Measurements from ENCODE around the gene CYRIA. TPM values are rescaled to one million over a fixed set of nuclear protein-coding genes. Genes with fewer than 3 reads are reported as not detected.
A peak's percentile ranks its signal among the peaks of the same experiment; 100 is the strongest.

CYRIA gene
- total RNA-seq, 2 donors from 2014 or later: 0.06 to 0.64 TPM

DNA sequence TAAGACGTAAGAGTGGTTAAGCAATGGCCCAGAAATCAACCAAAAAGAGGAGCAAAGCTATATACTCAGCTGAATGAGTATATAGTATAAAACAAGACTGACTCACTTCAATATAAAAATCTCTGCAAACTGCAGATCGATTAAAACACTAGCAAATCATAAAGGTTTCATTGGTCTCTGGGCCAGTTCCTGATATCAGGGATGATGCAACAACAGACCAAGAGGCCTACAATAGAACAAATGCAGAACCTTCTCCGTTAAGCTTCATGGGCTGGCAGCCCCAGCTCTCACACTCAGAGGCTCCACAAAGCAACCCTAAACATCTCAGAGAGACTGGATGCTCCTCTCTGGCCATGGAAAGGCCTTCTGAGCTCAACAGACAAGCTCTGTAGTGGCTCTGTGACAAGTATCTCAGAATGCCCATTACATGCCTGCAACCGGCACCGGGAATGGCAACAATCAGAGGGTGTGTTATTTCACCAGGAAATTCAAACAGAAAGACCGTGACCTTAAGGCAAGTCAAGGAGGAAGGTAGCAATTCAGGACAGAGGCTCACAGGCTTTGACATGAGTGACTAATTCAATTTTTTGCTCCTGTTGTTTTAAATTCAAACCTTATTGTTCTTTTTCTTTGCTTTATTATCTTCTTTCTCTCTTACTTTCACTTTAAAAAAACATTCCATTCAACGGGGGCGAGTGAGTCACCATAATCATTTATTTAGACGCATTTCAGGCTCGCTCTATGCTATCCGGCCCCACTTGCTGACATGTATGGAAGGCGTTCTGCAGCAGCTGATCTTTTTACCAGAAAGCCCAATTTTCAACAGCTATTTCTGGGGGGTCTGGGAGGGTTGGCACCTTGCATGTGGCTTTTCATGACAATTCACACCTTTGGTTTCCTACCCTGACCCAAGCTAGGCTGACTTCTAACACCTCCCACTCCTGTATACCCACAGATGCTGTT is 15.1 kb downstream of the CYRIA start:
- Mint-ChIP-seq H3K27me3 (no peaks in the 10 kb centered on the region), H3K9me3 (no peaks in the 10 kb centered on the region), H3K27ac (no peak overlapping the region), H3K4me3 (no peak overlapping the region), H3K4me1 (no peaks in the 10 kb centered on the region), H3K36me3 (ENCODE audit: low read depth) (no peaks in the 10 kb centered on the region)
- no peak for ATAC-seq (replicated peaks)

DNA sequence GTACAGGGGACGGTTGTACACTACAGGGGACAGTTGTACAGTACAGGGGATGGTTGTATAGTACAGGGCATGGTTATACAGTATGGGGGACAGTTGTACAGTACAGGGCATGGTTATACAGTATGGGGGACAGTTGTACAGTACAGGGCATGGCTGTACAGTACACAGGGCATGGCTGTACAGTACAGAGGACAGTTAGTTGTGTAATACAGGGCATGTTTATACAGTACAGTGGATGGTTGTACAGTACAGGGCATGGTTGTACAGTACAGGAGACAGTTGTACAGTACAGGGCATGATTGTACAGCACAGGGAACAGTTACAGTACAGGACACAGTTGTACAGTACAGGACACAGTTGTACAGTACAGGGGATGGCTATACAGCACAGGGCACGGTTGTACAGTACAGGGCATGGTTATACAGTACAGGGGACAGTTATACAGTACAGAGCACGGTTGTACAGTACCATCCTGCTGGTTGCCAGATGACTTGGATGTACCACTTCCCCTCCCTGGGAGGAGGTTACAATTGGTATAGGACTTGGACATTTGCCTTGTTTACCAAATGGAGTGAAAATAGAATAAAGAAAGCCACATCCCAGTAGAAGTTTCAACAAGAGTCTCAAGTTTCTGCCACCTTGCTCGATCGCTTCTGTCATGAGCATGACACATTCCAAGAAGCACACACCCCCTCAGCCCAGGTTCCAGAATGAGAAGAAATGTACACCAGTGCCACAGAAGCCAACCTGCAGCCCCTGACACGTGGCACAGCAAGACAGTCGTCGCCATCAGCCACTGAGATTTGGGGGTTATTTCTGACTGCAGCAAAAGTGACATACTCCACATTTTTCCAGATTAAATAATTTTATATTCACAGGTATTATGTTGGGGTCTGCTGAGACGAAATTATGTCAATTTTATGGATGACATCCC is 16.0 kb downstream of the CYRIA start:
- no peaks in the 10 kb centered on the region for H3K27me3 Mint-ChIP-seq
- peak; percentile 68 for ATAC-seq (replicated peaks)
- no peaks in the 10 kb centered on the region for H3K4me1 Mint-ChIP-seq
- H3K36me3 Mint-ChIP-seq (ENCODE audit: low read depth): no peaks in the 10 kb centered on the region
- no peak overlapping the region for H3K27ac Mint-ChIP-seq
- H3K4me3 Mint-ChIP-seq: no peak overlapping the region
- H3K9me3 Mint-ChIP-seq: no peaks in the 10 kb centered on the region

DNA sequence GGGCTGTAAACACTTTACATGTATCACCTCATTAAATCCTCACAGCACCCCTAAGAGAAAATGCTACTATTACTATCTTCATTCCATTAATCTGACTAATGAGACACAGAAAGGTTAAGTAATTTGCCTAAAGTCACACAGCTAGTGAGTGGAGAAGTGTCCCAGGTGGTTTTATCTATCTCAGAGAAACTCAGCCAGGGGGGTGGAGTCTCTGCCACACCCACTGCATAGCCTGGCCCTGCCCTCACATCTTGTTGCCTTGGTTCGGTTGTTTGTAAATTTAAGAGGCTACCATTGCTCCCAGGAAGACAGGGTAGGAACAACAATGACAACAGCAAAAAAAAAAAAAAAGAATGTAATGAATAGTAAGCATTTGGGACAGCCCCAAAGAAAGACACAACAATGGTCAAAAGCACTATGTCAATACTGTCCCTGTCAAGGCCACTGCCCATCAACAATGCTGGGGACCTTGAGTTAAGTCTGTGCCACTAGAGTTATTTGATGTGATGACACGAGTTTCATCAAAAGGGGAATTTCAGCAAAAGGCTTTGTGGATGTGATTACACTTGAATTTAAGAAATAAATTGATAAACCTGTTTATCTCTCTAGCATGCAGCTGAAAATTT is 17.5 kb downstream of the CYRIA start:
- no peaks in the 10 kb centered on the region for H3K9me3 Mint-ChIP-seq
- no peak for ATAC-seq (replicated peaks)
- no peaks in the 10 kb centered on the region for H3K4me1 Mint-ChIP-seq

DNA sequence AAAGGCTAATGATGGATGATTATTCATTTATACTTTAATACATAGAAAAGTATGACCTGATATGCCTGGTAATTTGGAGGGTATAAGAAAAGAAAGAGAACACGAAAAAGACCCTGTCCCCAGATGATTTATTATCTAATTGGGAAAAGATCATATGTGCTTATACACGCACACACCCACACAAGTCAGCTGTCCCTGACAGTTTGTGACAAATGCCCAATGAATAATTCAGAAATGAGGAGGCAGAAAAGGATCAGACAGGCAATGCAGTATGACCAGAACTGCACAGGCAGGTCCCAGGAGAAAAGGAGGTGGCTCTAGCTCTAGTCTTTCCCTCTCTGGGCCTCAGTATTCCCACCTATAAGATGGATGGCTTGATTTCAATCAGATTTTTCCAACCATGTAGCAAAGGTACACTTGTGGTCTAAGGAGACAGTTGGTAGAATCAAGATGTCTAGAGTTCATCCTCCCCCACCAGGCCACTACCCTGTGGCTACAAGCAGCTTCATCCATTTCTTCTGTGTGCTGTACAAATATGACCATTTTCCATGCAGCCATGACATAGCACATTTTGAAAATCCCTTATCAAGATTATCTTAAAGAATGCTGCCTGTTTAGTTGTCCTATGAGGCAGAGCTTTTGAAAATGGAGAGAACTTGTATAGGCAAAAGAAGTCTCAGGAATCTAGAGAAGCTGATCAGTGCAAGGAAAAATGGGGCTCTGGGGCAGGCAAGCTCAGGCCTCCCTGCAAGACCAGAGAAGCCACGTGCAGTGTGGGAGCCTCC is 19.7 kb downstream of the CYRIA start:
- Mint-ChIP-seq H3K4me3 (no peak overlapping the region), H3K27ac (no peak overlapping the region), H3K27me3 (peaks cover 7% of the 10 kb centered on the region), H3K36me3 (ENCODE audit: low read depth) (no peaks in the 10 kb centered on the region), H3K4me1 (no peaks in the 10 kb centered on the region), H3K9me3 (no peaks in the 10 kb centered on the region)
- no peak for ATAC-seq (replicated peaks)

More for the DNA sequence above, 17.5 kb downstream of the CYRIA start:
- H3K27me3 Mint-ChIP-seq: no peaks in the 10 kb centered on the region
- H3K4me3 Mint-ChIP-seq: no peak overlapping the region
- H3K27ac Mint-ChIP-seq: no peak overlapping the region
- no peaks in the 10 kb centered on the region for H3K36me3 Mint-ChIP-seq (ENCODE audit: low read depth)

DNA sequence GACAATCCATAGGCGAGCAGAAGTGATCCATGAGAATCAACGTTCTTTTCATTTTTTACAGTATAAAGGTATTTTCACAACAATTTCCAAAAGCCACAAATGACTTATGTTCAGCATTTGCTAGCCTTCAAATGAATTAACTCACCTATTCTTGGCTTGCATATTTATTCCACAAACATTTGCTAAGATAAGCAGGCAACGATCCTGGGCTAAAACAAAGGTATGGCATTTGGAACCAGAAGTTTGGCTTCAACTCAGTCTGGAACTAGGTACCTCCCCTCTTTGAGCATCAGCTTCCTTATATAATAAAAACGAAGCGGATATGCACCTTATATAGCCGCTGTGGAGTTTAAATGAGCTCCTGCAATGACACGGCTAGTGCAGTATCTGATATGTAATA is 20.5 kb downstream of the CYRIA start:
- Mint-ChIP-seq H3K9me3 (no peaks in the 10 kb centered on the region), H3K27me3 (peaks cover 7% of the 10 kb centered on the region), H3K36me3 (ENCODE audit: low read depth) (no peaks in the 10 kb centered on the region), H3K4me1 (no peaks in the 10 kb centered on the region), H3K27ac (no peak overlapping the region), H3K4me3 (no peak overlapping the region)
- ATAC-seq (replicated peaks): no peak

DNA sequence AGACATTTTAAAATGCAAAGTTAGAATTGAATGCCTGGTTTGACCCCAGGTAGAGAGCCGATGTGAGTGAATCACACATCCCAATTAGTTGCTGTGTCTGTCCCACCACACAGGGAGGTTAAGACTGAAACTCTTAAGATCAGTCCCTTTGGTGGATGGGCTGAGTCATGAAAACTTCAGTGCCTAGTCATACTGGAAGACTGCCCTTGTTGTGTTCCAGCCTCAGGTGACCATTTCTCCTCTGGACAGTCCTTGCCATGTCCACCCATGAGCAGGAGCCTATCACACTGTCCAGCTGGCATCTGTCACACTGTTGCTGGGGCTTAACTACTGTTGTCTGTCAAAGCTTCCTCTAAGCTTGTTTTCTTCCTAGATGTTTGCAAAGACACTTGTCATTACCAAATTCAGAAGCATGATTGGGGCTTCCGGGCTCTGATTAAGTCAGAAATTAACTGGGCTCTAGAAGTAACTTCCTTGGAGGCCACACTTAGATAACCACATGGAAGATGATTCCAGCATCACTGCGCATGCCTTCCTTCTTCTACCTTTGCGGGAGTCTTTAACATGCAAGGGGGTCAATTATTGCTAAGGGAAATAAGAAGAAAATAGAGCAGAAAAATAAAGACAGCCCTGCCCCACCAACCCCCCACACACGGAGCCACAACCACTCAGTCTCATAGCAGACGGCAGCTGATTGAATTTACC is 21.3 kb downstream of the CYRIA start:
- Mint-ChIP-seq H3K4me3 (no peak overlapping the region), H3K27ac (no peak overlapping the region), H3K4me1 (no peaks in the 10 kb centered on the region), H3K27me3 (peaks cover 7% of the 10 kb centered on the region), H3K36me3 (ENCODE audit: low read depth) (no peaks in the 10 kb centered on the region), H3K9me3 (no peaks in the 10 kb centered on the region)
- peak; percentile 19 for ATAC-seq (replicated peaks)

DNA sequence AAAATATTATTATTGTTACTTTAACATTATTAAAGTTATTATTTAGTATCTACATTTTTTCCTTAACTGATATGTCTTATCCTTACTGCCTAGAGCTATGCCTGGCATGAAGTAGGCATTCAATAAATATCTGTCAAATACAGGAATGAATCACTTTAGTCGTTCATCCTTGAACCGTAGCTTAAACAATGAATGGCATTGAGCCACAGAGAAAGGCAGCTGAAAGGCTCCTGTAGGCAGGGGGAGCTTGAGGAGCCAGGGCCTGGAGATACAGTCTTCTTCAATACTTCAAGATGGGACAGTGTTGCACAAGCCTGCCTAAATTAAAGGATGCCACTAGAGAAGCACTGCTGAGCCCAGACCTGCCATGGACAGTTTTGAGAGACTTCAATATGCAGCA is 22.5 kb downstream of the CYRIA start:
- Mint-ChIP-seq H3K36me3 (ENCODE audit: low read depth) (no peaks in the 10 kb centered on the region), H3K27me3 (peaks cover 7% of the 10 kb centered on the region), H3K9me3 (no peaks in the 10 kb centered on the region), H3K4me3 (no peak overlapping the region), H3K4me1 (no peaks in the 10 kb centered on the region), H3K27ac (no peak overlapping the region)
- no peak for ATAC-seq (replicated peaks)

DNA sequence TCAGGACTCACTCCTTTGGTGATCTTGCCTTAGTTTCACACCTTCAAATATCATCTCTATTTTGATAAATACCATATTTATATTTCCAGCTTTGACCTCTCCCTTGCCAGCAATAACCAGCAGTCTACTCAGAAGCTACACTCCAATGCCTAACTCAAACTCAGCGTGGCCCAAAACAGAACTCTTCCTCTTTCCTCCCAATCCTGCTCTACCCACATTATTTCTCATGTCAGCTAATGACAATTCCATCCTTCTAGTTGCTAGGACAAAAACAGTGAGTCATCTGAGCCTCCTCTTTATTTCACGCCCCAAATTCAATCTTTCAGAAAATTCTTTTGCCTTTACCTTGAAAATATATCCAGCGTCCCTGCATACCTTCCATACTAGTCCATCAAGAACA is 23.5 kb downstream of the CYRIA start:
- H3K4me3 Mint-ChIP-seq: no peak overlapping the region
- peaks cover 7% of the 10 kb centered on the region for H3K27me3 Mint-ChIP-seq

DNA sequence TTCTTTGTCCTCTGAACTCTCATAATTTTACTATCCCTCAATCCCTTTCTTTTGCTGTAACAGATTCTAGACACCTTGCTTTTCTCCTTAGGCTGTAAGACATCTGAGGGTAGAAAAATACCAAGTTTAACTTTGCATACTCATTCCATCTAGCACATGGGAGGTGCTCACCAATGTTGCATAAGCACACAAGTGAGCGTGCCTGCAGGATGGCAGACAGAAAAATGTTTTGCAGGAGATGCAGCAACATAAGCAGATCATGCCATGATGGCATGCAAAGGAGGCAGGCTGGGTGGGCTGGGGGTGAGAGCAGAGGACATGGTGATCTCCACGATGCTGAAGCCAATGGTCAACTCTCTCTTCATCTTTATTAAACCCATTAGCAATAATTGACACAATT is 24.1 kb downstream of the CYRIA start:
- Mint-ChIP-seq H3K9me3 (no peaks in the 10 kb centered on the region), H3K27ac (no peak overlapping the region), H3K27me3 (peaks cover 7% of the 10 kb centered on the region), H3K36me3 (ENCODE audit: low read depth) (no peaks in the 10 kb centered on the region), H3K4me3 (no peak overlapping the region), H3K4me1 (no peaks in the 10 kb centered on the region)
- ATAC-seq (replicated peaks): no peak

More for the DNA sequence above, 23.5 kb downstream of the CYRIA start:
- Mint-ChIP-seq H3K36me3 (ENCODE audit: low read depth) (no peaks in the 10 kb centered on the region), H3K27ac (no peak overlapping the region), H3K4me1 (no peaks in the 10 kb centered on the region), H3K9me3 (no peaks in the 10 kb centered on the region)
- no peak for ATAC-seq (replicated peaks)

DNA sequence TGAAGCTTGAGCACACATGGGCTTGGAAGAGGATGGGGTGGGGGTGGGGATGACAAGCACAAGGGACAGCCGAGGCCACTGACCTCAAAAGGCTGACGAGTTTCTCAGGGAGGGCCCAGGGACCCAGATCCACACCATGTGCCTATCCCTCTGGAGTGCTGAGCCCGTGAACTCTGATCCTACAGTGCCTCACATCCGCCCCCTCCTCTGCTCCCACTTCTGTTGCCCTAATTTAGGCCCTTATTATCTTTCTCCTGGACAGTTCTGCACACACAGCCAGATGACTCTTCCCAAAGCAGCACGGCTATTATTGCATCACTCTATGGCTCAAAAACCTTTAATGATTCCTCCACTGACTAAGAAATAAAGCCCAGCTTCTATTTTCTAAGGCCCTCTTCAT is 24.8 kb downstream of the CYRIA start:
- Mint-ChIP-seq H3K4me3 (no peak overlapping the region), H3K4me1 (no peaks in the 10 kb centered on the region), H3K27me3 (peaks cover 7% of the 10 kb centered on the region), H3K27ac (no peak overlapping the region), H3K36me3 (ENCODE audit: low read depth) (no peaks in the 10 kb centered on the region), H3K9me3 (no peaks in the 10 kb centered on the region)
- no peak for ATAC-seq (replicated peaks)

DNA sequence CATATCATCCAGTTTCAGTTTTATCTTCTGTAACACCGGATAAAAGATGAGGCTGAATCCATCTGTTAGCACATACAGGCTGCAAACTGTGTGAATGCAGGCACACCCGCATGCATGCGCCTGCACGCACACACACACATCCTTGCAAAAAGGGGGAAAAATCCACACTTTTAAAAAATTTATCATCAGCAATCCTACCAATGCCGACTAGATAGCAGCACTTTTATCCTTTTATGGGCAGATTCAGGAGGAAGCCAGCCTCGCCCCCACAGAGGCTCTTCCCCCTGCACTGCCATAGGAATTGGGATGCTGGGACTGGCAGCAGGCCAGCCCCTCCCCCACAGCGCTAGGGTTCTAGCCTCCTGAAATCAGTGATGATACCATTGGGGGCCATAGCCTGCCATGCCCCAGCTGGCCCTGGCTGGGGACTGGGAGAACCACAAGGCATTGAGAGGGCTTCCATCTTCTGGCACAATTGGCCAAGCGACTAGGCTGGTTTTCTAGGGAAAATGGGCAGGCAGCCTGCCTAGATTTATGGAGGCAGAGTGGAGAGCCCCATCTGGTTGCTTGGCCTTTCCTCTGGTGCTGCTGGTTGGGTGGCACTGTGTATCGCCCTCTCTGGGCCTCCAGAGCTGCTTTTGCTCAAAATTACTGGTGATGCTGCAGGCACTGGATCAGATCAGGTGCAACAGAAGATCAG is 25.5 kb downstream of the CYRIA start:
- Mint-ChIP-seq H3K27me3 (peaks cover 11% of the 10 kb centered on the region), H3K36me3 (ENCODE audit: low read depth) (no peaks in the 10 kb centered on the region), H3K27ac (no peak overlapping the region), H3K9me3 (no peaks in the 10 kb centered on the region), H3K4me3 (no peak overlapping the region), H3K4me1 (no peaks in the 10 kb centered on the region)
- ATAC-seq (replicated peaks): no peak

DNA sequence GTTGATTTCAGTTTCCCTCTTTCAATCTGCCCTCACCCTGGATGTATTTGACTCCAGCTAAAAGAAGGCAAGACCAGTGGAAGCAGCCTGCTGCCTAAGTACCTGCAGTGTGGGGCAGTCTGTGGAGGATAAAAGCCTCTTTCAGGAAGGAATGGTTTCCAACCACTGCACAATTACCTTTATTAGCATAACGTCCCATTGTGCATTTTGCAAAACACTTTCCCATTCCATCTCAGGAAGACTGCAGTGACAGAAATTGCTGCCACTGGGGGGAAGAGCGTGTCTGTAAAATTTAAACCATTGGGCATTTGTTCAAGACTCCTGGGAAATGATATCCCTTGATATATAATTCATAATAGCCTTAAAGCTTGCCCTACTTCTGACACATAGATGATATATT is 26.2 kb downstream of the CYRIA start:
- H3K9me3 Mint-ChIP-seq: no peaks in the 10 kb centered on the region
- ATAC-seq (replicated peaks): no peak

DNA sequence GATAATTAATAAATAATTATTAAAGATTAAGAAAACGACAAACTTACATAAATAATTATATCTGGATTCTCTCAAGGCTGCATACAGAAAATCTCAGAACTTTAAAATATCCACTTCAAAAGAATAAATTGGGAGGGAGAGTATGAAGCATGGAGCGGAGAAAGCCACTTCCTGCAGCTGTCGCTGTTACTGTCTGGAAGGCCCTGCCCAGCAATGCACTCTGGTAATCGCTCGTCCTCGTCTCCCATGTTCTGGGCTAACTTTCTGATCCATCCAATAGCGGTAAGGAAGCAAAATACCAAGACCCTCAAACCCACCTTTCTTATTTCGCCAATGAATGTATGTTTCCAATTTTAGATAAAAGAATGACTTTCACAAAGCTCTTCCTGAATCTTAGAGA is 26.7 kb downstream of the CYRIA start:
- no peaks in the 10 kb centered on the region for H3K4me1 Mint-ChIP-seq
- H3K4me3 Mint-ChIP-seq: no peak overlapping the region
- ATAC-seq (replicated peaks): no peak
- H3K27me3 Mint-ChIP-seq: peaks cover 15% of the 10 kb centered on the region
- no peaks in the 10 kb centered on the region for H3K36me3 Mint-ChIP-seq (ENCODE audit: low read depth)
- H3K9me3 Mint-ChIP-seq: no peaks in the 10 kb centered on the region
- H3K27ac Mint-ChIP-seq: no peak overlapping the region

More for the DNA sequence above, 26.2 kb downstream of the CYRIA start:
- Mint-ChIP-seq H3K27me3 (peaks cover 15% of the 10 kb centered on the region), H3K27ac (no peak overlapping the region), H3K36me3 (ENCODE audit: low read depth) (no peaks in the 10 kb centered on the region), H3K4me1 (no peaks in the 10 kb centered on the region), H3K4me3 (no peak overlapping the region)
